Nephron (organoid): Measurements from ENCODE around the gene DIAPH2.
A peak's percentile ranks its signal among the peaks of the same experiment; 100 is the strongest.

Source experiments
- H3K27ac Mint-ChIP-seq, 3 experiments: 2 replicates each; pipeline ENCODE4 v1.8.0; 2020; ENCODE audit warnings: mixed read lengths in 3 of 3, mild to moderate bottlenecking in 2 of 3, moderate library complexity in 1 of 3
- H3K27me3 Mint-ChIP-seq: 2 replicates; pipeline ENCODE4 v1.8.0; 2021; ENCODE audit warnings: low read depth, mild to moderate bottlenecking, moderate library complexity, mixed read lengths
- H3K36me3 Mint-ChIP-seq: 2 replicates; pipeline ENCODE4 v1.8.0; 2020; ENCODE audit warnings: low read depth, mixed read lengths
- H3K4me1 Mint-ChIP-seq: 2 replicates; pipeline ENCODE4 v1.8.0; 2020; ENCODE audit warnings: mixed read lengths
- H3K4me3 Mint-ChIP-seq, 3 experiments: 2 replicates each; pipeline ENCODE4 v1.8.0; 2020; ENCODE audit warnings: mild to moderate bottlenecking in 3 of 3, mixed read lengths in 3 of 3, moderate library complexity in 2 of 3
- H3K9me3 Mint-ChIP-seq: 2 replicates; pipeline ENCODE4 v1.8.0; 2020; ENCODE audit warnings: mixed read lengths
- TF ChIP-seq, protein P1 (sequence below), 3 experiments: fragments of 200-600 bp; sonication (generic); IDR thresholded peaks; one replicate each; pipeline ENCODE4 v1.5.0; 2021; ENCODE audit warnings: antibody characterized with exemption in 3 of 3; ENCODE audit not compliant: unreplicated experiment in 3 of 3

Gene DIAPH2

DNA sequence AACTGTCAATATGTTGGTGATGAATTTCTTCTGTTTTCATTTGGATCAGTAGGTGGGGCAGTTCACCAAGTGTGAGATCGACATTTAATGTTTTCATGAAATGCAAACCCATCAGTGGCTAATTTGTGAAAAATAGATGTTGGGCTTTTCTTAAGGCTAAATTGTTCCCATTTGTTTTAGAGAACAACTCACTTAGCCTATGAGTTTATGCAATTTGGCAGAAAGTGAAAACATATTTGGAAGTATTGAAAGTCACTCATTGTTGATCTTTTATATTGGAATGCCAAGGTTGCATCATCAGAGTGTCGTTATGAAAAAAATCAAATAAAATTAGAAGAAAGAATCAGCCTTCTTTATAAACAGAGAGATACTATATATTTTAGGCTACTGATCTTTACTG lies 331.5 kb downstream of the DIAPH2 start:
- no peaks in the 10 kb centered on the region for H3K36me3 Mint-ChIP-seq
- H3K27ac Mint-ChIP-seq = no peak overlapping the region
- no peak overlapping the region for H3K4me3 Mint-ChIP-seq

DNA sequence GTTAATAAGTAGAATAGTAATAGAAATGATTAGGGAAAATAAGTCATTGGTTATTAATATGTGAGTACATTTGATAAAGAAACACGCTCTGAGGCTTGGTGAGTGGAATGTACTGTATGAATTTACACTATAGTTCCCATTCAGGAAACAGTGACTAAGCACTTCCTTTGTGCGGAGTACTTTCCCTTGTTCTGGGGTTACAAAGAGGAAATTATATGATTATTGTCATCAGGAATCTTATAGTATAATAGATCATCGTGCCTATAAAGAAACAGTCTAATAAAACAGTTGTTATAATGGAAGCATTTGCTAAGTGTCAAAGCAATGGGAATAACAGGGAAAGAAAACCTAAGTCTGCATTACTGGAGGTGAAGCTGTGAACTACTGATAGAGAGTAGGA lies 337.0 kb downstream of the DIAPH2 start:
- TF ChIP-seq, protein P1, sequence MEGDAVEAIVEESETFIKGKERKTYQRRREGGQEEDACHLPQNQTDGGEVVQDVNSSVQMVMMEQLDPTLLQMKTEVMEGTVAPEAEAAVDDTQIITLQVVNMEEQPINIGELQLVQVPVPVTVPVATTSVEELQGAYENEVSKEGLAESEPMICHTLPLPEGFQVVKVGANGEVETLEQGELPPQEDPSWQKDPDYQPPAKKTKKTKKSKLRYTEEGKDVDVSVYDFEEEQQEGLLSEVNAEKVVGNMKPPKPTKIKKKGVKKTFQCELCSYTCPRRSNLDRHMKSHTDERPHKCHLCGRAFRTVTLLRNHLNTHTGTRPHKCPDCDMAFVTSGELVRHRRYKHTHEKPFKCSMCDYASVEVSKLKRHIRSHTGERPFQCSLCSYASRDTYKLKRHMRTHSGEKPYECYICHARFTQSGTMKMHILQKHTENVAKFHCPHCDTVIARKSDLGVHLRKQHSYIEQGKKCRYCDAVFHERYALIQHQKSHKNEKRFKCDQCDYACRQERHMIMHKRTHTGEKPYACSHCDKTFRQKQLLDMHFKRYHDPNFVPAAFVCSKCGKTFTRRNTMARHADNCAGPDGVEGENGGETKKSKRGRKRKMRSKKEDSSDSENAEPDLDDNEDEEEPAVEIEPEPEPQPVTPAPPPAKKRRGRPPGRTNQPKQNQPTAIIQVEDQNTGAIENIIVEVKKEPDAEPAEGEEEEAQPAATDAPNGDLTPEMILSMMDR (IDR thresholded peaks at IDR 0.05; ENCODE audit: unreplicated experiment in 3 of 3) = no peak
- H3K9me3 Mint-ChIP-seq = no peaks in the 10 kb centered on the region
- H3K27me3 Mint-ChIP-seq = no peaks in the 10 kb centered on the region
- H3K4me1 Mint-ChIP-seq = no peaks in the 10 kb centered on the region
- H3K27ac Mint-ChIP-seq = no peak overlapping the region
- no peaks in the 10 kb centered on the region for H3K36me3 Mint-ChIP-seq
- H3K4me3 Mint-ChIP-seq = no peak overlapping the region

More for the DNA sequence above, 331.5 kb downstream of the DIAPH2 start:
- H3K27me3 Mint-ChIP-seq = no peaks in the 10 kb centered on the region
- no peaks in the 10 kb centered on the region for H3K9me3 Mint-ChIP-seq
- H3K4me1 Mint-ChIP-seq = peaks cover 6% of the 10 kb centered on the region
- TF ChIP-seq, protein P1 (IDR thresholded peaks at IDR 0.05; ENCODE audit: unreplicated experiment in 3 of 3) = no peak

DNA sequence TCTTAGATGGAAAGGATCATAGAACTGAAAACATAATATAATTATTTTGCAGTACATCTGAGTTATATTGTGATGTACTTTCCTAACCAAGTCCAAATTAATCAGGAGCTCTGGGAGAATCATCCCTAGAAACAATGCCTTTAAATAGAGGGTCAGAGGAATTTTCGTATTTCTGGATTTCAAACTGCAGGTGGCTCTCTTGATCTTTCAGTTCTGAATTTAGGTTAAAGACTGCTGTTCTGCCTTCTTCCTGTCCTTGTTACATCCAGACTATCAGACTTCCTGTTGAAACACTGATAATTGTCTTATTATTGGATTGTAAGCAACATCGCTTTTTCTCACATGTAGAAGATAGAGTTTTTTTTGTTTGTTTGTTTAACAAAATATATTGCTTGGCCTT lies 341.8 kb downstream of the DIAPH2 start:
- H3K36me3 Mint-ChIP-seq = no peaks in the 10 kb centered on the region
- H3K27ac Mint-ChIP-seq = no peak overlapping the region
- H3K4me3 Mint-ChIP-seq = no peak overlapping the region
- no peaks in the 10 kb centered on the region for H3K9me3 Mint-ChIP-seq
- no peaks in the 10 kb centered on the region for H3K4me1 Mint-ChIP-seq
- TF ChIP-seq, protein P1 (IDR thresholded peaks at IDR 0.05; ENCODE audit: unreplicated experiment in 3 of 3) = peak in 1 of 3 experiments; percentile 54
- H3K27me3 Mint-ChIP-seq = no peaks in the 10 kb centered on the region

DNA sequence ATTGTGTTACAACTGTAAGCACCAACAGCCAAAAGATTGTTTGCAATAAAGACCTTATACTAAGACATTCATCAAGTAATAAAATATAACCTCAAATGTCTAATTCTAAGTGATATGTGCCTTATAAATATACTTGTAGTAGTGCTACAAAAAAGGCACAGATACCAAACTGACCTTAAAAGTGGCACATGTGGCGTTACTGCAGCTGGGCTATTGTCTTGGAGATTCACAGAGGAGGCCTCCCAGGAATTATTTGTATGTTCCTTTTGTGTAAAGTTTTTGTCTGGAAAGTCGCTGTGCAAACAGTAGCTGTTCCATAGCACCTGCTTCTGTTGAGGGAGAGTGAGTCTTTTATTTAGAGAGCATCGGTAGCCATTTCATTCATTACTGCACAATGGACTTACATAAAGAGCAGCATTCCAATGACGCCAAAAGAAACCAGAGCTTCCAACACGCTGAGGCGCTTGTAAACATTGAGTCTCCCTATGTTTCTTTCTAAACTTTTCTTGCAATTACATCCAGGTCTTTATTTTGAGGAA lies 342.8 kb downstream of the DIAPH2 start:
- H3K36me3 Mint-ChIP-seq = no peaks in the 10 kb centered on the region

DNA sequence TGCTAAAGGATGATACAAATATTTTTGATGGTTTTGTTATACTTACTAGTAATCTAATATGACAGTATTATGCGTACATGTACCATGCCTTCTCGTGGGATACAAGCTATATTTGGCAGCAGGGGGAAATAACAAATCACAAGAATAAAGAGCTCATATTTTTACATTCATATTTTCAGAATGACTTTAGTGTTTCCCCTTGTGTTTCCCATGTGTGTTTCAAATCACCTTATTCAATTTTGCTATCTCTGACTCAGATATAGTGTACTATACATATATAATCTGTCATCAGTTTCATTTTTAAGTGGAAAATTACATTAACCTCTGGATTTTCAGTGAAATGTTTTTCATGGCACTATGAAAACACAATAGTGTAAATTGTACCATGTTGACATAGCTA lies 345.8 kb downstream of the DIAPH2 start:
- TF ChIP-seq, protein P1 (IDR thresholded peaks at IDR 0.05; ENCODE audit: unreplicated experiment in 3 of 3) = no peak
- Mint-ChIP-seq H3K4me3 (no peak overlapping the region), H3K4me1 (no peaks in the 10 kb centered on the region), H3K27me3 (no peaks in the 10 kb centered on the region), H3K27ac (no peak overlapping the region), H3K9me3 (no peaks in the 10 kb centered on the region), H3K36me3 (no peaks in the 10 kb centered on the region)

More for the DNA sequence above, 342.8 kb downstream of the DIAPH2 start:
- Mint-ChIP-seq H3K4me1 (no peaks in the 10 kb centered on the region), H3K27ac (no peak overlapping the region), H3K9me3 (no peaks in the 10 kb centered on the region), H3K4me3 (no peak overlapping the region), H3K27me3 (no peaks in the 10 kb centered on the region)
- TF ChIP-seq, protein P1 (IDR thresholded peaks at IDR 0.05; ENCODE audit: unreplicated experiment in 3 of 3) = no peak

DNA sequence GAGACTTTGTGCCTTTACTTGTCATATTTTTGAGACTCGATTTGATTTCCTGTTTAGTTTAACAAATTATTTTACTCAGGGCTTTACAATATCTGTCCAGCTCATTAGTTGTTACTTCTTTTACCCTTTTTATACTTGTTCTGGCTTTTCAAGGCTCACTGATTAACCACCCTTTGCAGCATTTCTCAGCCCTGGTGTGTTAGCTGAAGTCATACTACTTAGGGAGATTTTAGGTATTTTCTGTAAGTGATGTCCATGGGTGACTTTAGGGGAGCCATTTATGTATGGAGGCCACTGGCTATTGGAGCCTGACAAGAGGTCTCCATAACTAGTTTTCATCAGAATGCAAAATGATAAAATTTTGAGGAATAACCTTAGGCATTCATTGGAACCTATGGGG lies 346.3 kb downstream of the DIAPH2 start:
- Mint-ChIP-seq H3K4me3 (no peak overlapping the region), H3K4me1 (no peaks in the 10 kb centered on the region), H3K27ac (no peak overlapping the region), H3K9me3 (no peaks in the 10 kb centered on the region), H3K27me3 (no peaks in the 10 kb centered on the region), H3K36me3 (no peaks in the 10 kb centered on the region)
- TF ChIP-seq, protein P1 (IDR thresholded peaks at IDR 0.05; ENCODE audit: unreplicated experiment in 3 of 3) = no peak
